GM19099 (cell line): ENCODE results near the gene AVL9.

Experiments used
- POLR2A ChIP-seq: IDR thresholded peaks from 3 replicates; pipeline ENCODE4 v1.6.1; 2011; ENCODE audit warnings: low read depth; ENCODE audit not compliant: insufficient read length; ENCODE audit errors: extremely low read depth

AVL9 gene

GRCh38 chr7:32522746-32523530 lies 27.6 kb downstream of the AVL9 start:
- TF ChIP-seq POLR2A: no peak

GRCh38 chr7:32524631-32525030 lies 29.3 kb downstream of the AVL9 start:
- TF ChIP-seq POLR2A: no peak

GRCh38 chr7:32525839-32526238 lies 30.6 kb downstream of the AVL9 start:
- TF ChIP-seq POLR2A: no peak

DNA sequence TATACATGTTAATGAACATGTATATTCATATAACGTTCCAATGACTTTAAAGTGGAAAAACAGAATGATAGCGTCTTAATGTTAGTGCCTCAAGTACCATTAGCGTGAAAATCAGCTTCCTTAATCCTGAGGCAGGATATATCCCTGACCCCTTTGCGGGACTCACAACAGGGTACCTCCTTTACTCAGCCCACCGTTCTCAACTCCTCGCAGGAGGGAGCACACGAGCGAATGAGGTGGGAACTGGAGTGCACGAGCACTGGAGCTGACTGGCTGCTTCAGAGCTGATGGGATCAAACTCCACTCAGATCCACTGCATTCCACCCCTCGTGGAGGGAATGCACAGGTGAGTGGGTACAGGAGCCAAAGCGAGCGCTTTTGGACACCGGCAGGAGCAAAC lies 36.1 kb downstream of the AVL9 start:
- TF ChIP-seq POLR2A: no peak

DNA sequence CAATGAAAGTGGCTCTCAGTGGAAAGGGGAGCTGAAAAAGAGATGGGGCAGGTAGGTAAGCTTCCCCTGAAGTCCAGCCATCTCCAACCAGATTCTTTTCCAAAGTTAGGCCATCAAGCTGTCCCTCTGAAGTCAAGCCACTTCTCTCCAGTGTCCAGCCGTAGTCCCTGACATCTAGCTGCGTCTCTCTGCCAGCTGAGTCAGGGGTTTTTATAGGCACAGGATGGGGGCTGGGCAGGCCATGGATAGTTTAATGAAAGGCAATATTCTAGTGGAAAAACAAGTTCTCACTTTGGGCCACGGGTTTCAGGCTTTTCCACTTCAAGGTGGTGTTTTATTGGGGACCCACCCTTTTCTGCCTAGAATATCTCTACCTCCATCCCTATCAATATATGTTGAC lies 36.8 kb downstream of the AVL9 start:
- TF ChIP-seq POLR2A: no peak

DNA sequence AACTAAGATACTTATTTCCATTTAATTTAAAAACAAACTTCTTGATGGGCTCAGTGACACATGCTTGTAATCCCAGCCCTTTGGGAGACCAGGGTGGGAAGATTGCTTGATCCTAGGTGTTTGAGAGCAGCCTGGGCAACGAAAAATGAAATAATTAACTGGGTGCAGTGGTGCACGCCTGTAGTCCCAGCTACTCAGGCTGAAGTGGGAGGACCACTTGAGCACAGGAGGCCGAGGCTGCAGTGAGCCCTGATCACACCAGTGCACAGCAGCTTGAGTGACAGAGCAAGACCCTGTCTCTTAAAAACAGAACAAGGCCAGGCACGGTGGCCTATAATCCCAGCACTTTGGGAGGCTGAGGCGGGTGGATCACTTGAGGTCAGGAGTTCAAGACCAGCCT lies 37.4 kb downstream of the AVL9 start:
- no peak for TF ChIP-seq POLR2A

DNA sequence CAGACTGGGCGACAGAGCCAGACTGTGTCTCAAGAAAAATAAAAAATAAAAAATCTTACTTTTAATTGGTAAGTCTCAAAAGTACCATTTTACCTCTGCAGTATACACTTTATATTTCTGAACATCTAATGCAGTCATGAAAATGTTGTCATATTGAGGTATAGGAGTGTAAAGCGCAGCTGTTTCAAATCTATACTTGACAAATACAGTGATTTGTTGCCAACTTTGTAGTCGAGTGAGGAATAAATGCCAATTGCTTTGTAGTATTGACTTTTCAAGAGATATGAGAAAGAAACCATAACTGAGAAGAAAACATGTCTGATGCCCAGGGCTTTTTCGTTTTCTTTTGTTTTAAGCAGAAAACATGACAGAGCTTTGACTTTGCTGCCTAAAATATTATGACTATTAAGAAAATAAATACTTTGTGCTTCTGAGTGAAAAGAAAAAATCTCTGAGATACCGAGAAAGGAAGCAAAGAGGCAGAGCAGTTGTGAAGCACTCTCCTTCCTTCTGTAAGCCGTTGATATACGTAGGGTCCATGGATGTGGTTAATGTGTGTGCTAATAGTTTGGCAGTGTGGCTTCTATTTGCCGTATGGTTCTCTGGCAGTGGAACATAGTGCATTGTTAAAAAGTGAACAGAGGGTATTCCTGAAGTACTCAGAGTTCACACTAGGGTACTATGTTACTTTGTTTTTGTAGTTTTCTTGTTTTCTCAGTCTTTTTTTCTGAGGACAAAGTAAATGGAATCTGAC lies 38.2 kb downstream of the AVL9 start:
- TF ChIP-seq POLR2A: no peak

GRCh38 chr7:32535162-32535702 lies 39.9 kb downstream of the AVL9 start:
- no peak for TF ChIP-seq POLR2A

GRCh38 chr7:32536016-32536415 lies 40.7 kb downstream of the AVL9 start:
- no peak for TF ChIP-seq POLR2A

- no peak for TF ChIP-seq POLR2A
Measured at GRCh38 chr7:32536585-32536984, 41.3 kb downstream of the AVL9 start.

DNA sequence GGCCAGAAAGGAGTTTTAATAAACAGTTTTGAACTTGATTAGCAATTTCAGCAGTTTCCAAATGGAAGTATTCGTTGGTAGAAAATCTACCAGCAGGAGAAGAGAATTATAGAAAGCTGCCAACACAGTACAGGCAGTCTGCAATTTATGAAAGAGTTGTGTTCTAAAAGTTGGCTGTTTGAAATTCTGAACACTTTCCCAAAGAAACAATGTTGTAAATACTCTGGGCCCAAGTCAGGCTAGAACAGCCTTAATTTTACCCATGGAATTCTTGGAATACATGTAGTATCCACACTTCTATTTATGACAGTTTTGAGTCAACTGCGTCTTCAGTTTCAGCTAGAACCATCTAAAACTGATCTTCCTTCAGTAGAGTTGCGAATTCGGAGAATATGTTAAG lies 42.5 kb downstream of the AVL9 start:
- no peak for TF ChIP-seq POLR2A

GRCh38 chr7:32539366-32539765 lies 44.1 kb downstream of the AVL9 start:
- no peak for TF ChIP-seq POLR2A

GRCh38 chr7:32539919-32540531 lies 44.7 kb downstream of the AVL9 start:
- TF ChIP-seq POLR2A: no peak

DNA sequence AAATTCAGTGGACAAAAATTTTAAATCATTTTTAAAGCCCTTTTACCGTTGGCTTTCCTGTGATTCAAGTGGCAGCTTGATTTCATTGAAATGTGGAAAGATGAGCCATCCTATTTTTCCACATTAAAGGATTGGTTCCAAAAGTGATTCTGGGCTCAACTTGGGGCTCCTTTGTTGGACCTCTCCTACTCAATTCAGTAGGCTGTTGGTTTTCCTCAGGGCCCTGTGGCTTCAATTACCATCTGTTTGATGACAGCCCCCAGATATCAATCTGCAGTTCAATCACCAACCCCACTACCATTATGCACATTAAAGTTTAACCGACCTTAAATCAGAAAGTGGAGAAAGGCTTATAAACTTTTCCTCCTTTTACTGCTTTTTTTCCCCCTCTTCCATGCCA lies 47.3 kb downstream of the AVL9 start:
- no peak for TF ChIP-seq POLR2A

DNA sequence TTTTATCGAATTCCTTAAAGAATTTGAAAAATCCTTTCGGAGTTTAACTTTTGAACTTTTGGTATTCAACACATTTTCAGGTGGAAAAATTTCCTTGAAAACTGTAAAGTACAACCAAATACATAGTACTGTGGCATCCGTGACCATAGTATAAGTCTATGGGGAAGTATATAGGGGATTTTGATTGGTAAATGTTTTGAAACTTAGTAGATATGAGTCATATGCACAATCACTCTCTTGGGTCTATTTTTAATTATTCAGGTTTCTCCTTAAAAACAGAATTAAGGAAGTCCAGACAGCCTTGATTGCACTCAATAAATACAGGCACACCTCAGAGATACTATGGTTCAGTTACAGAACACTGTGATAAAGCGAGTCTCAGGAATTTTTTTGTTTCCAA lies 64.2 kb downstream of the AVL9 start:
- no peak for TF ChIP-seq POLR2A

- no peak for TF ChIP-seq POLR2A
Measured at GRCh38 chr7:32560075-32560474, 64.8 kb downstream of the AVL9 start.
